Activated CD4-positive, alpha-beta T cell treated with anti-CD3 and anti-CD28 coated beads for 24 hours (primary cell): ENCODE measurements around the gene CA10.

Experiments
- DNase-seq, 2 donors: peaks; one replicate each; pipeline ENCODE4 v3.0.0-alpha.2; 2020; ENCODE audit warnings: low read depth in 2 of 2

The CA10 gene

GRCh38 chr17:51951741-51952140 is 206.8 kb downstream of the CA10 start:
- DNase-seq = no peak

- DNase-seq = no peak
Observed at GRCh38 chr17:51948128-51948527, 210.4 kb downstream of the CA10 start.

- DNase-seq = no peak
Observed at GRCh38 chr17:51947160-51947735, 211.3 kb downstream of the CA10 start.

GRCh38 chr17:51946311-51946710 is 212.2 kb downstream of the CA10 start:
- DNase-seq = no peak

GRCh38 chr17:51941272-51941671 is 217.2 kb downstream of the CA10 start:
- no peak for DNase-seq

GRCh38 chr17:51937264-51937663 is 221.2 kb downstream of the CA10 start:
- DNase-seq = no peak

- DNase-seq = no peak
Observed at GRCh38 chr17:51935477-51935876, 223.0 kb downstream of the CA10 start.

- no peak for DNase-seq
Observed at GRCh38 chr17:51933647-51934046, 224.9 kb downstream of the CA10 start.

- no peak for DNase-seq
Observed at GRCh38 chr17:51926448-51926847, 232.1 kb downstream of the CA10 start.

- no peak for DNase-seq
Observed at GRCh38 chr17:51921500-51921899, 237.0 kb downstream of the CA10 start.

GRCh38 chr17:51914577-51914976 is 243.9 kb downstream of the CA10 start:
- no peak for DNase-seq

GRCh38 chr17:51913491-51914205 is 244.9 kb downstream of the CA10 start:
- no peak for DNase-seq

GRCh38 chr17:51912939-51913338 is 245.6 kb downstream of the CA10 start:
- no peak for DNase-seq

- DNase-seq = no peak
Observed at GRCh38 chr17:51911237-51911636, 247.3 kb downstream of the CA10 start.

GRCh38 chr17:51909971-51910370 is 248.5 kb downstream of the CA10 start:
- DNase-seq = no peak

GRCh38 chr17:51908841-51909537 is 249.5 kb downstream of the CA10 start:
- DNase-seq = no peak

GRCh38 chr17:51907041-51907440 is 251.5 kb downstream of the CA10 start:
- no peak for DNase-seq

- DNase-seq = no peak
Observed at GRCh38 chr17:51904379-51904778, 254.1 kb downstream of the CA10 start.

- no peak for DNase-seq
Observed at GRCh38 chr17:51901242-51901641, 257.3 kb downstream of the CA10 start.

GRCh38 chr17:51891936-51892335 is 266.6 kb downstream of the CA10 start:
- no peak for DNase-seq

GRCh38 chr17:51890710-51891109 is 267.8 kb downstream of the CA10 start:
- no peak for DNase-seq

- no peak for DNase-seq
Observed at GRCh38 chr17:51888816-51889215, 269.7 kb downstream of the CA10 start.

- no peak for DNase-seq
Observed at GRCh38 chr17:51876986-51877385, 281.5 kb downstream of the CA10 start.
